Dendritic cell treated with granulocyte-macrophage colony-stimulating factor and Interleukin-4, amounts not matched to agents 40 ng/mL and 50 ng/mL, for 4 days (primary cell): ENCODE measurements around the gene DAG1.

Experiments used
- H3K27ac Mint-ChIP-seq: one replicate; pipeline ENCODE4 v1.8.0; 2022; ENCODE audit warnings: mild to moderate bottlenecking, mixed read lengths
- H3K27me3 Mint-ChIP-seq: one replicate; pipeline ENCODE4 v1.8.0; 2022; ENCODE audit warnings: mild to moderate bottlenecking, mixed read lengths
- H3K36me3 Mint-ChIP-seq: one replicate; pipeline ENCODE4 v1.8.0; 2022; ENCODE audit warnings: low read depth, mixed read lengths
- H3K4me1 Mint-ChIP-seq: one replicate; pipeline ENCODE4 v1.8.0; 2022; ENCODE audit warnings: low read depth, mixed read lengths
- H3K4me3 Mint-ChIP-seq: one replicate; pipeline ENCODE4 v1.8.0; 2022; ENCODE audit warnings: mild to moderate bottlenecking, moderate library complexity, mixed read lengths
- H3K9me3 Mint-ChIP-seq: one replicate; pipeline ENCODE4 v1.8.0; 2022; ENCODE audit warnings: mixed read lengths
- intact Hi-C: fragments of 100-400 bp; cut with micrococcal nuclease; formaldehyde crosslinking; loops from one replicate; pipeline ENCODE4 v1.15.0; 2022

Gene DAG1

GRCh38 chr3:49518016-49518415 lies 47.9 kb downstream of the DAG1 start:
- Mint-ChIP-seq H3K4me1 (peaks cover 25% of the 10 kb centered on the region), H3K9me3 (no peaks in the 10 kb centered on the region), H3K27me3 (no peaks in the 10 kb centered on the region), H3K36me3 (peaks cover 74% of the 10 kb centered on the region), H3K4me3 (no peak overlapping the region), H3K27ac (no peak overlapping the region)
- intact Hi-C loops: no loop called here

- Mint-ChIP-seq H3K27me3 (no peaks in the 10 kb centered on the region), H3K36me3 (peaks cover 70% of the 10 kb centered on the region), H3K9me3 (no peaks in the 10 kb centered on the region), H3K27ac (no peak overlapping the region), H3K4me3 (no peak overlapping the region), H3K4me1 (peaks cover 29% of the 10 kb centered on the region)
- intact Hi-C loops: no loop called here
These were observed 48.4 kb downstream of the DAG1 start for GRCh38 chr3:49518441-49518840.

GRCh38 chr3:49519296-49519695 lies 49.2 kb downstream of the DAG1 start:
- no peaks in the 10 kb centered on the region for H3K9me3 Mint-ChIP-seq
- peaks cover 36% of the 10 kb centered on the region for H3K4me1 Mint-ChIP-seq
- peaks cover 61% of the 10 kb centered on the region for H3K36me3 Mint-ChIP-seq
- intact Hi-C loops: no loop called here
- H3K4me3 Mint-ChIP-seq: no peak overlapping the region
- H3K27me3 Mint-ChIP-seq: no peaks in the 10 kb centered on the region
- H3K27ac Mint-ChIP-seq: peak overlapping the region; percentile 46

- H3K27ac Mint-ChIP-seq: peak overlapping the region; percentile 46
- intact Hi-C loops: no loop called here
These were observed 49.9 kb downstream of the DAG1 start for GRCh38 chr3:49519916-49520385.

GRCh38 chr3:49523756-49524747 lies 54.0 kb downstream of the DAG1 start:
- H3K9me3 Mint-ChIP-seq: no peaks in the 10 kb centered on the region
- H3K4me1 Mint-ChIP-seq: peaks cover 32% of the 10 kb centered on the region
- no peaks in the 10 kb centered on the region for H3K27me3 Mint-ChIP-seq
- H3K27ac Mint-ChIP-seq: no peak overlapping the region
- H3K36me3 Mint-ChIP-seq: peaks cover 26% of the 10 kb centered on the region
- no peak overlapping the region for H3K4me3 Mint-ChIP-seq
- intact Hi-C loops: no loop called here

More at GRCh38 chr3:49519916-49520385, 49.9 kb downstream of the DAG1 start:
- Mint-ChIP-seq H3K27me3 (no peaks in the 10 kb centered on the region), H3K9me3 (no peaks in the 10 kb centered on the region), H3K4me3 (no peak overlapping the region), H3K36me3 (peaks cover 55% of the 10 kb centered on the region), H3K4me1 (peaks cover 36% of the 10 kb centered on the region)

- no peaks in the 10 kb centered on the region for H3K9me3 Mint-ChIP-seq
- peaks cover 6% of the 10 kb centered on the region for H3K4me1 Mint-ChIP-seq
- peaks cover 53% of the 10 kb centered on the region for H3K36me3 Mint-ChIP-seq
- no peaks in the 10 kb centered on the region for H3K27me3 Mint-ChIP-seq
- intact Hi-C loops: no loop called here
- no peak overlapping the region for H3K27ac Mint-ChIP-seq
- H3K4me3 Mint-ChIP-seq: no peak overlapping the region
These were observed 59.5 kb downstream of the DAG1 start for GRCh38 chr3:49529567-49529966.

GRCh38 chr3:49530231-49530630 lies 60.2 kb downstream of the DAG1 start:
- Mint-ChIP-seq H3K4me3 (no peak overlapping the region), H3K27ac (no peak overlapping the region), H3K36me3 (peaks cover 50% of the 10 kb centered on the region), H3K27me3 (no peaks in the 10 kb centered on the region), H3K9me3 (no peaks in the 10 kb centered on the region), H3K4me1 (peaks cover 6% of the 10 kb centered on the region)
- intact Hi-C loops: no loop called here

GRCh38 chr3:49530701-49531100 lies 60.6 kb downstream of the DAG1 start:
- H3K4me1 Mint-ChIP-seq: peaks cover 6% of the 10 kb centered on the region
- H3K9me3 Mint-ChIP-seq: no peaks in the 10 kb centered on the region
- intact Hi-C loops: no loop called here
- peaks cover 45% of the 10 kb centered on the region for H3K36me3 Mint-ChIP-seq
- H3K27me3 Mint-ChIP-seq: no peaks in the 10 kb centered on the region
- H3K4me3 Mint-ChIP-seq: no peak overlapping the region
- H3K27ac Mint-ChIP-seq: no peak overlapping the region

- intact Hi-C loops: no loop called here
These were observed 61.2 kb downstream of the DAG1 start for GRCh38 chr3:49531218-49531617.

GRCh38 chr3:49531715-49532114 lies 61.6 kb downstream of the DAG1 start:
- Mint-ChIP-seq H3K27me3 (no peaks in the 10 kb centered on the region), H3K4me3 (no peak overlapping the region), H3K27ac (no peak overlapping the region), H3K4me1 (peaks cover 3% of the 10 kb centered on the region), H3K36me3 (peaks cover 45% of the 10 kb centered on the region), H3K9me3 (no peaks in the 10 kb centered on the region)
- intact Hi-C loops: no loop called here

More at GRCh38 chr3:49531218-49531617, 61.2 kb downstream of the DAG1 start:
- Mint-ChIP-seq H3K36me3 (peaks cover 45% of the 10 kb centered on the region), H3K27ac (no peak overlapping the region), H3K4me3 (no peak overlapping the region), H3K9me3 (no peaks in the 10 kb centered on the region), H3K4me1 (peaks cover 6% of the 10 kb centered on the region), H3K27me3 (no peaks in the 10 kb centered on the region)

GRCh38 chr3:49533031-49533430 lies 63.0 kb downstream of the DAG1 start:
- Mint-ChIP-seq H3K27me3 (no peaks in the 10 kb centered on the region), H3K36me3 (peaks cover 45% of the 10 kb centered on the region), H3K4me1 (no peaks in the 10 kb centered on the region), H3K4me3 (no peak overlapping the region), H3K9me3 (no peaks in the 10 kb centered on the region), H3K27ac (no peak overlapping the region)
- intact Hi-C loops: no loop called here

- H3K27ac Mint-ChIP-seq: no peak overlapping the region
- no peak overlapping the region for H3K4me3 Mint-ChIP-seq
- intact Hi-C loops: no loop called here
- no peaks in the 10 kb centered on the region for H3K9me3 Mint-ChIP-seq
- peaks cover 45% of the 10 kb centered on the region for H3K36me3 Mint-ChIP-seq
- no peaks in the 10 kb centered on the region for H3K4me1 Mint-ChIP-seq
- no peaks in the 10 kb centered on the region for H3K27me3 Mint-ChIP-seq
These were observed 63.9 kb downstream of the DAG1 start for GRCh38 chr3:49533786-49534519.

- intact Hi-C loops: no loop called here
- H3K9me3 Mint-ChIP-seq: no peaks in the 10 kb centered on the region
- no peak overlapping the region for H3K27ac Mint-ChIP-seq
- H3K36me3 Mint-ChIP-seq: peaks cover 44% of the 10 kb centered on the region
- peaks cover 7% of the 10 kb centered on the region for H3K4me1 Mint-ChIP-seq
- H3K4me3 Mint-ChIP-seq: no peak overlapping the region
- no peaks in the 10 kb centered on the region for H3K27me3 Mint-ChIP-seq
These were observed 64.7 kb downstream of the DAG1 start for GRCh38 chr3:49534581-49535441.
